ENCODE results near the gene SLC44A3. TPM values are rescaled to one million over a fixed set of nuclear protein-coding genes. Genes with fewer than 3 reads are reported as not detected.

Gene SLC44A3
- total RNA-seq, 1 experiment from 2014 or later, result 16.9 TPM

DNA sequence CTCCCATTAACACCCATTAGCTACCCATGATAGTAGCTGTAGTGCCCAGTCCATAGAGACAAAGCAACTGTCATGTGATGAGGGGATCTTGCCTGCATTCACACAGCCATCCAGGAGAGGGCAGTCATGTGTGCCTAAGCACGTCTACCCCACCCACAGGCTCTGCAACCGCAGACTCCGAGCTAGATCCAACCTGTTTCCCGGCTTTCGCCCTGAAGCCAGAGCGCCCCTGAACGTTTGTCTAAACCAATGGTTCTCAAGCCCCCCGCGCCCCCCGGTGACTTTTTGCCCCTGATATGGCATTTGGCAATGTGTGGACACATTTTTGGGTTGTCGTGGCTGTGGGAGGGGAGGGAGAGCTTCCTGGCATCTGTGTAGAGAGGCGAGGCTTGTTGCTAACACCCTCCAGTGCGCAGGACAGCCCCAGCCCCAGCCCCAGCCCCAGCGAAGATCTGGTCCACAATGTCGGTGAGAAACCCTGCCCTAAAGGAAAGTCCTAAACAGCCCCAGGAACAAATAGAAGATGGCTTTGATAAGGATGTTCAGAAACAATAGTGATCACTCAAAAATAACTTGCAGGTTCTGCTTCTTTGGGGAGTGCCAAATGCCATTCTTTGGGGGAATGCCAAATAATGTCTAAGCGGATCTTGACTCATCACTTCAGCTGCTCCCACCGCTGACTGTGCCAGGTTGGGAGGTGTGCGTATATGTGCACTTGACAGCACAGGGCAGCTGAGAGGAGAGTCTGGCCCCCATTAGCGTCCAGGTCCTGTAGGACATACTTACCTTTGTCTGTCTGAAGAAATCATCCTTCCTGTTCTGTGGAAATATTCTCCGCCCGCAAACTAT is 34.5 kb downstream of the SLC44A3 start:
- H3K4me3 Mint-ChIP-seq (ENCODE audit: unreplicated experiment), result no peak overlapping the region
- H3K4me3 ChIP-seq (ENCODE audit: low read depth, low read length), result no peak overlapping the region
- H3K4me1 ChIP-seq, result peaks cover 9% of the 10 kb centered on the region
- TF ChIP-seq, protein P1, sequence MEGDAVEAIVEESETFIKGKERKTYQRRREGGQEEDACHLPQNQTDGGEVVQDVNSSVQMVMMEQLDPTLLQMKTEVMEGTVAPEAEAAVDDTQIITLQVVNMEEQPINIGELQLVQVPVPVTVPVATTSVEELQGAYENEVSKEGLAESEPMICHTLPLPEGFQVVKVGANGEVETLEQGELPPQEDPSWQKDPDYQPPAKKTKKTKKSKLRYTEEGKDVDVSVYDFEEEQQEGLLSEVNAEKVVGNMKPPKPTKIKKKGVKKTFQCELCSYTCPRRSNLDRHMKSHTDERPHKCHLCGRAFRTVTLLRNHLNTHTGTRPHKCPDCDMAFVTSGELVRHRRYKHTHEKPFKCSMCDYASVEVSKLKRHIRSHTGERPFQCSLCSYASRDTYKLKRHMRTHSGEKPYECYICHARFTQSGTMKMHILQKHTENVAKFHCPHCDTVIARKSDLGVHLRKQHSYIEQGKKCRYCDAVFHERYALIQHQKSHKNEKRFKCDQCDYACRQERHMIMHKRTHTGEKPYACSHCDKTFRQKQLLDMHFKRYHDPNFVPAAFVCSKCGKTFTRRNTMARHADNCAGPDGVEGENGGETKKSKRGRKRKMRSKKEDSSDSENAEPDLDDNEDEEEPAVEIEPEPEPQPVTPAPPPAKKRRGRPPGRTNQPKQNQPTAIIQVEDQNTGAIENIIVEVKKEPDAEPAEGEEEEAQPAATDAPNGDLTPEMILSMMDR (IDR thresholded peaks at IDR 0.05; ENCODE audit: insufficient read depth in 1 of 2, low read depth in 1 of 2, low read length in 1 of 2, severe bottlenecking in 1 of 2, unreplicated experiment in 1 of 2), result peak; percentile 55 to 71
- H3K36me3 ChIP-seq (ENCODE audit: control insufficient read depth, insufficient read depth, low read length), result peaks cover 1% of the 10 kb centered on the region; the same call in 1 of the 2 replicates
- BruUV-seq (replicated peaks), result no TSS peak
- no peaks in the 10 kb centered on the region for H3K9me3 ChIP-seq
- H3K9me3 Mint-ChIP-seq (ENCODE audit: unreplicated experiment), result no peaks in the 10 kb centered on the region
- intact Hi-C loops (cut with micrococcal nuclease; ENCODE audit: unreplicated experiment), result loop anchor here (1.0 to 5.0 kb wide), 3 partner anchors 38 to 378 kb away; partner anchors contain the start of gene RWDD3
- no peaks in the 10 kb centered on the region for H3K27me3 ChIP-seq (replicated peaks; ENCODE audit: control insufficient read depth, insufficient read depth, low read length)
- no peak overlapping the region for H3K27ac Mint-ChIP-seq (ENCODE audit: unreplicated experiment)
- H3K27me3 Mint-ChIP-seq (ENCODE audit: insufficient read depth, unreplicated experiment), result no peaks in the 10 kb centered on the region
- ChIA-PET CTCF (interaction anchor here (0.5 to 4.5 kb wide), 18 partner anchors 9 to 379 kb away, joined by 3 to 68 read pairs (median 4); partner anchors contain the start of gene CNN3), POLR2A (interaction anchor here (0.6 to 0.7 kb wide), 3 partner anchors 10 to 187 kb away, joined by 3 to 5 read pairs (median 3); no protein-coding TSS in a partner anchor)
- peak; percentile 72 to 78 for DNase-seq
- peaks cover 5% of the 10 kb centered on the region for H3K36me3 Mint-ChIP-seq (ENCODE audit: insufficient read depth, unreplicated experiment)
- H3K4me1 Mint-ChIP-seq (ENCODE audit: low read depth, unreplicated experiment), result no peaks in the 10 kb centered on the region

DNA sequence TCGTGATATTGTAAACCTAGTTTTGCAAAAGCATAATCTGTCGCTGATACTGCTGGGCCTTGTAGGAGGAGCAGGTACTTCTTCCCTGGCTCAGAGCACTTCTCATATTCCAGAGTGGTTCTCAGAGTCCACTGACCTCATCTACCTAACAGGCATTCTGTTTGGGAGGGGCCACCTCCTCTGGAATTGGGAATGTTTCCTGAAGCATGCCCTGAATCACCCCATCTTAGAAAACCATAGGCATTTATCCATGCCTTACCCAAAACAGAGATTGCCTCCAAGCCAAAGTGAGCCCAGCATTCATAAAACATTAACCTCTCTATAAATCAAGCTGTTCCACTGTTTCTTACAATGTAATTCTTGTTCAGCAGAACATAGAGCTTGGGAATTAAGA is 35.1 kb downstream of the SLC44A3 start:
- intact Hi-C loops (cut with micrococcal nuclease; ENCODE audit: unreplicated experiment), result no loop called here
- no peak for DNase-seq
- no peaks in the 10 kb centered on the region for H3K36me3 Mint-ChIP-seq (ENCODE audit: insufficient read depth, unreplicated experiment)
- peaks cover 4% of the 10 kb centered on the region for H3K4me1 Mint-ChIP-seq (ENCODE audit: low read depth, unreplicated experiment)
- H3K9me3 ChIP-seq, result no peaks in the 10 kb centered on the region
- no peaks in the 10 kb centered on the region for H3K27me3 ChIP-seq (replicated peaks; ENCODE audit: control insufficient read depth, insufficient read depth, low read length)
- no peak overlapping the region for H3K4me3 ChIP-seq (ENCODE audit: low read depth, low read length)
- H3K27me3 Mint-ChIP-seq (ENCODE audit: insufficient read depth, unreplicated experiment), result no peaks in the 10 kb centered on the region
- no peak overlapping the region for H3K4me3 Mint-ChIP-seq (ENCODE audit: unreplicated experiment)
- H3K4me1 ChIP-seq, result peaks cover 9% of the 10 kb centered on the region
- peaks cover 1% of the 10 kb centered on the region; the same call in 1 of the 2 replicates for H3K36me3 ChIP-seq (ENCODE audit: control insufficient read depth, insufficient read depth, low read length)
- H3K27ac Mint-ChIP-seq (ENCODE audit: unreplicated experiment), result no peak overlapping the region
- CTCF ChIA-PET, result interaction anchor here (1.1 to 4.5 kb wide), 3 partner anchors 10 to 188 kb away, joined by 6 to 68 read pairs (median 65); no protein-coding TSS in a partner anchor
- no TSS peak for BruUV-seq (replicated peaks)
- no peaks in the 10 kb centered on the region for H3K9me3 Mint-ChIP-seq (ENCODE audit: unreplicated experiment)
- POLR2A ChIA-PET, result no interaction called here
- TF ChIP-seq, protein P1 (IDR thresholded peaks at IDR 0.05; ENCODE audit: insufficient read depth in 1 of 2, low read depth in 1 of 2, low read length in 1 of 2, severe bottlenecking in 1 of 2, unreplicated experiment in 1 of 2), result no peak

- H3K36me3 Mint-ChIP-seq (ENCODE audit: insufficient read depth, unreplicated experiment), result no peaks in the 10 kb centered on the region
- no peak overlapping the region for H3K27ac Mint-ChIP-seq (ENCODE audit: unreplicated experiment)
- Histone ChIP-seq H3K36me3 (ENCODE audit: control insufficient read depth, insufficient read depth, low read length) (peaks cover 1% of the 10 kb centered on the region; the same call in 1 of the 2 replicates), H3K27me3 (replicated peaks; ENCODE audit: control insufficient read depth, insufficient read depth, low read length) (no peaks in the 10 kb centered on the region), H3K9me3 (no peaks in the 10 kb centered on the region), H3K4me1 (peaks cover 9% of the 10 kb centered on the region), H3K4me3 (ENCODE audit: low read depth, low read length) (no peak overlapping the region)
- CTCF ChIA-PET, result interaction anchor here (1.3 to 4.5 kb wide), 3 partner anchors 185 to 188 kb away, joined by 5 to 68 read pairs (median 65); no protein-coding TSS in a partner anchor
- no peaks in the 10 kb centered on the region for H3K9me3 Mint-ChIP-seq (ENCODE audit: unreplicated experiment)
- intact Hi-C loops (cut with micrococcal nuclease; ENCODE audit: unreplicated experiment), result no loop called here
- no peak for DNase-seq
- H3K27me3 Mint-ChIP-seq (ENCODE audit: insufficient read depth, unreplicated experiment), result no peaks in the 10 kb centered on the region
- BruUV-seq (replicated peaks), result no TSS peak
- TF ChIP-seq, protein P1 (IDR thresholded peaks at IDR 0.05; ENCODE audit: insufficient read depth in 1 of 2, low read depth in 1 of 2, low read length in 1 of 2, severe bottlenecking in 1 of 2, unreplicated experiment in 1 of 2), result no peak
- H3K4me3 Mint-ChIP-seq (ENCODE audit: unreplicated experiment), result no peak overlapping the region
- peaks cover 9% of the 10 kb centered on the region for H3K4me1 Mint-ChIP-seq (ENCODE audit: low read depth, unreplicated experiment)
- POLR2A ChIA-PET, result no interaction called here
Measured at GRCh38 chr1:94856004-94856403, 35.8 kb downstream of the SLC44A3 start.
